K562 (cell line): ENCODE measurements around the gene IDUA. TPM values are rescaled to one million over a fixed set of nuclear protein-coding genes. Genes with fewer than 3 reads are reported as not detected.

Source experiments
- ATAC-seq: fragments of 200-7000 bp; cut with Tn5 transposase; 3 replicates; pipeline ENCODE4 v1.9.1; 2020; ENCODE audit warnings: moderate library complexity
- BruUV-seq: library from RNA; stranded (reverse); fragments of 400-500 nt; replicated peaks from 2 replicates; lab custom pipeline; 2021; lab: Mats Ljungman, UMichigan
- CTCF ChIA-PET: fragments of 300-600 bp; formaldehyde crosslinking; extraction: SDS; loops from one replicate; lab custom pipeline; 2021; ENCODE audit warnings: low intra/inter-chr PET ratio; lab: Yijun Ruan, JAX
- POLR2A ChIA-PET: fragments of 300-600, 350-650 bp; sonication (Branson Sonifier 250); formaldehyde crosslinking; extraction: SDS; loops from one replicate; lab custom pipeline; 2021; ENCODE audit warnings: antibody characterized with exemption, inconsistent platforms; lab: Yijun Ruan, JAX
- DNase-seq, 4 experiments: peaks; one replicate each; pipeline versions ENCODE4 v3.0.0 to v3.0.0-alpha.2; 2011 to 2018; ENCODE audit warnings: low spot score in 3 of 4, mixed read lengths in 3 of 4; ENCODE audit errors: extremely low read depth in 1 of 4
- FAIRE-seq: peaks from 2 replicates; lab custom pipeline; 2011; peaks lifted over from hg19 to GRCh38; lab: Jason Lieb, UNC
- H2AFZ ChIP-seq: 2 replicates; pipeline ENCODE4 v1.6.0; 2011; ENCODE audit warnings: low read depth, low read length, control low read depth, inconsistent platforms
- H3K27ac ChIP-seq: fragments of 200-600 bp; 3 replicates; pipeline ENCODE4 v1.8.0; 2011; ENCODE audit warnings: low read depth, mild to moderate bottlenecking, control low read depth, inconsistent platforms, low read length, moderate library complexity, mixed read lengths; ENCODE audit errors: extremely low read depth
- H3K27me3 ChIP-seq, 2 experiments: fragments of 300-600 bp in 1 of 2; 2 replicates in 1 of 2; 3 replicates in 1 of 2; pipeline versions ENCODE4 v1.6.0 to v1.8.0; 2011; ENCODE audit warnings: inconsistent platforms in 2 of 2, low read length in 2 of 2, mild to moderate bottlenecking in 1 of 2, mixed read lengths in 1 of 2, moderate library complexity in 1 of 2; ENCODE audit not compliant: control insufficient read depth in 2 of 2, insufficient read depth in 2 of 2
- H3K36me3 ChIP-seq: fragments of 300-600 bp; 3 replicates; pipeline ENCODE4 v1.8.0; 2011; ENCODE audit warnings: mild to moderate bottlenecking, low read length, inconsistent platforms; ENCODE audit not compliant: control insufficient read depth, insufficient read depth
- H3K4me1 ChIP-seq, 2 experiments: fragments of 200-600 bp in 1 of 2; replicated peaks in 1 of 2; 2 replicates in 1 of 2; 3 replicates in 1 of 2; pipeline versions ENCODE4 v1.5.1 to v1.8.0; 2011; ENCODE audit warnings: inconsistent platforms in 2 of 2, low read length in 2 of 2, mild to moderate bottlenecking in 1 of 2, mixed read lengths in 1 of 2, moderate library complexity in 1 of 2; ENCODE audit not compliant: control insufficient read depth in 2 of 2, insufficient read depth in 2 of 2
- H3K4me2 ChIP-seq: 2 replicates; pipeline ENCODE4 v1.6.1; 2011; ENCODE audit warnings: low read length, control low read depth, inconsistent platforms, mixed read lengths; ENCODE audit not compliant: insufficient read depth
- H3K4me3 ChIP-seq: fragments of 200-600 bp; sonication (generic), shearing (Covaris generic); 2 replicates; pipeline ENCODE4 v1.5.1; 2016; ENCODE audit warnings: control low read depth, inconsistent platforms
- H3K79me2 ChIP-seq: fragments of 200-600 bp; 3 replicates; pipeline ENCODE4 v1.8.0; 2011; ENCODE audit warnings: low read length, inconsistent platforms; ENCODE audit not compliant: control insufficient read depth, insufficient read depth
- H3K9ac ChIP-seq, 2 experiments: 2 replicates each; pipeline versions ENCODE4 v1.6.0 to v1.6.1; 2011; ENCODE audit warnings: low read depth in 2 of 2, low read length in 2 of 2, control low read depth in 1 of 2, inconsistent platforms in 1 of 2, mild to moderate bottlenecking in 1 of 2, mixed read lengths in 1 of 2; ENCODE audit not compliant: insufficient read depth in 1 of 2
- H3K9me1 ChIP-seq: one replicate; pipeline ENCODE4 v1.6.0; 2011; ENCODE audit warnings: inconsistent platforms, mild to moderate bottlenecking, low read length, moderate library complexity; ENCODE audit not compliant: control insufficient read depth, insufficient read depth
- H3K9me3 ChIP-seq: replicated peaks from 2 replicates; pipeline ENCODE4 v1.5.1; 2011; ENCODE audit warnings: low read depth, low read length, inconsistent platforms; ENCODE audit not compliant: control insufficient read depth, insufficient read depth
- H4K20me1 ChIP-seq: replicated peaks from 2 replicates; pipeline ENCODE4 v1.6.1; 2011; ENCODE audit warnings: low read length, inconsistent platforms, mixed read lengths; ENCODE audit not compliant: control insufficient read depth, insufficient read depth
- ATF3 ChIP-seq, 2 experiments: fragments of 450-650 bp in 1 of 2; sonication (generic) in 1 of 2; formaldehyde crosslinking in 1 of 2; IDR thresholded peaks in 1 of 2; conservative IDR thresholded peaks in 1 of 2; 2 replicates each; pipeline versions ENCODE4 v1.6.1 to v1.8.1; 2016 to 2023; ENCODE audit warnings: mild to moderate bottlenecking in 2 of 2, moderate library complexity in 2 of 2, inconsistent platforms in 1 of 2, missing genetic modification reagents in 1 of 2
- BRF1 ChIP-seq: IDR thresholded peaks from 3 replicates; pipeline ENCODE4 v1.6.1; 2011; ENCODE audit warnings: borderline replicate concordance, mild to moderate bottlenecking; ENCODE audit not compliant: insufficient read length; ENCODE audit errors: extremely low read depth
- CAMTA2 ChIP-seq: fragments of 250-450 bp; sonication (Bioruptor Pico); conservative IDR thresholded peaks from 2 replicates; pipeline ENCODE4 v1.5.1; 2022
- HDAC6 ChIP-seq: IDR thresholded peaks from 2 replicates; pipeline ENCODE4 v1.6.1; 2012; ENCODE audit warnings: low read depth, mild to moderate bottlenecking, control low read depth, inconsistent platforms, low read length, moderate library complexity
- KAT8 ChIP-seq: fragments of 450-650 bp; IDR thresholded peaks from 2 replicates; pipeline ENCODE4 v1.6.1; 2016; ENCODE audit warnings: low read depth, mild to moderate bottlenecking
- TFE3 ChIP-seq: fragments of 450-650 bp; formaldehyde crosslinking; IDR thresholded peaks from 2 replicates; pipeline ENCODE4 v1.4.0; 2020; ENCODE audit warnings: mild to moderate bottlenecking, mixed read lengths
- YBX1 ChIP-seq: fragments of 450-650 bp; IDR thresholded peaks from 2 replicates; pipeline ENCODE4 v1.7.1; 2016; ENCODE audit warnings: mild to moderate bottlenecking
- YY1 ChIP-seq, 3 experiments: IDR thresholded peaks; 2 replicates each; pipeline ENCODE4 v1.6.1; 2011; ENCODE audit warnings: low read length in 2 of 3, mild to moderate bottlenecking in 2 of 3, moderate library complexity in 2 of 3, borderline replicate concordance in 1 of 3, control low read depth in 1 of 3, low read depth in 1 of 3; ENCODE audit not compliant: insufficient read depth in 3 of 3, insufficient replicate concordance in 2 of 3, control insufficient read depth in 1 of 3, insufficient read length in 1 of 3; ENCODE audit errors: extremely low read depth in 1 of 3
- ZFP30 ChIP-seq: fragments of 250-450 bp; sonication (Bioruptor Pico); IDR thresholded peaks from 2 replicates; pipeline ENCODE4 v1.8.0; 2022; ENCODE audit warnings: moderate library complexity, mild to moderate bottlenecking, inconsistent platforms, borderline replicate concordance
- ZNF239 ChIP-seq: fragments of 250-450 bp; sonication (Bioruptor Pico); IDR thresholded peaks from 2 replicates; pipeline ENCODE4 v1.4.0; 2020; ENCODE audit warnings: mild to moderate bottlenecking
- ZNF277 ChIP-seq: fragments of 250-450 bp; sonication (Bioruptor Pico); IDR thresholded peaks from 2 replicates; pipeline ENCODE4 v1.8.0; 2022; ENCODE audit warnings: inconsistent platforms, mild to moderate bottlenecking, moderate library complexity, borderline replicate concordance
- ZNF668 ChIP-seq: fragments of 250-450 bp; sonication (Bioruptor Pico); IDR thresholded peaks from 2 replicates; pipeline ENCODE4 v1.8.0; 2022; ENCODE audit warnings: mild to moderate bottlenecking, inconsistent platforms
- ZNF740 ChIP-seq, 3 experiments: fragments of 200-800 bp in 1 of 3; sonication (Bioruptor generic) in 1 of 3; sonication (generic) in 1 of 3; formaldehyde crosslinking in 1 of 3; IDR thresholded peaks; 2 replicates each; pipeline versions ENCODE4 v1.6.1 to v1.8.0; 2016 to 2022; ENCODE audit warnings: mild to moderate bottlenecking in 2 of 3, missing compliant biosample characterization in 2 of 3, missing genetic modification characterization in 2 of 3, missing genetic modification reagents in 1 of 3
- ZNF75A ChIP-seq: fragments of 450-650 bp; formaldehyde crosslinking; IDR thresholded peaks from 2 replicates; pipeline ENCODE4 v1.4.0; 2020; ENCODE audit warnings: mild to moderate bottlenecking
- WGBS: fragments of 100-300 bp; shearing (Covaris generic); methylation state at CpG from one replicate; pipeline ENCODE4 v1.1.6; 2016; ENCODE audit warnings: low coverage, mixed read lengths; ENCODE audit not compliant: insufficient coverage; ENCODE audit errors: missing lambda C conversion rate; 5-methylcytosine and 5-hydroxymethylcytosine counted together
- in situ Hi-C: fragments of 300-500 bp; cut with MboI; formaldehyde crosslinking; loops from 4 replicates; pipeline ENCODE4 v1.15.0; 2018; ENCODE audit warnings: inconsistent platforms, mixed read lengths
- intact Hi-C: fragments of 100-400 bp; cut with micrococcal nuclease; formaldehyde crosslinking; loops from 2 replicates; pipeline ENCODE4 v1.14.2; 2022
- polyA plus RNA-seq, 8 experiments: library from polyadenylated mRNA; depleted of rRNA in 4 of 8; stranded (reverse) in 5 of 8; unstranded in 3 of 8; fragments of >200 nt; fragmentation: Nextera tagmentation in 2 of 8; fragmentation: Illumina TruSeq in 1 of 8; extraction: Ambion mirVana in 2 of 8; extraction: Trizol in 1 of 8; gene quantifications; 2 replicates each; pipeline versions ENCODE4 v1.2.1 to v1.2.3, GENCODE V29; 2011 to 2014; ENCODE audit warnings: inconsistent platforms in 1 of 8, missing spikeins in 1 of 8
- total RNA-seq, 7 experiments: library from RNA; depleted of rRNA in 6 of 7; stranded (reverse); fragments of >200 nt in 6 of 7; fragmentation: Illumina TruSeq in 2 of 7; extraction: Trizol in 2 of 7; gene quantifications; 2 replicates each; pipeline versions ENCODE4 v1.2.1 to v1.2.3, GENCODE V29; 2011 to 2021; ENCODE audit warnings: low replicate concordance in 1 of 7

IDUA gene
- total and polyA plus RNA-seq, 9 of the 15 experiments (the other 6 are each of a cell fraction or from before 2014, with no cell fraction given), result 0.04 to 16.1 (median 1.2) TPM

- DNase-seq (no peak), FAIRE-seq (no peak), ATAC-seq (peak; percentile 20)
- no peak overlapping the region for H3K4me2 ChIP-seq
- no peak overlapping the region for H2AFZ ChIP-seq
- H3K27me3 ChIP-seq, result no peaks in the 10 kb centered on the region
- no peaks in the 10 kb centered on the region for H4K20me1 ChIP-seq
- H3K4me1 ChIP-seq, result peaks cover 0 to 46% of the 10 kb centered on the region in 2 experiments; a peak in 2 of 5 replicates
- intact Hi-C loops (no loop called here), in situ Hi-C loops (no loop called here)
- 0 out of 4 replicates have a peak overlapping the region, but pooled peaks of 1 of the 2 experiments have one; percentile 17 for H3K9ac ChIP-seq
- H3K9me1 ChIP-seq, result no peaks in the 10 kb centered on the region
- POLR2A ChIA-PET, result interaction anchor here (0.6 to 1.1 kb wide), 2 partner anchors 12 to 15 kb away, joined by 3 to 4 read pairs; no protein-coding TSS in a partner anchor
- H3K36me3 ChIP-seq, result peaks cover 15% of the 10 kb centered on the region; the same call in 1 of the 3 replicates
- H3K27ac ChIP-seq, result no peak overlapping the region
- WGBS, result 67% methylated on average over 17 of the region's 17 CpGs
- CTCF ChIA-PET, result no interaction called here
- no peaks in the 10 kb centered on the region for H3K9me3 ChIP-seq
- H3K4me3 ChIP-seq, result no peak overlapping the region
- no peaks in the 10 kb centered on the region for H3K79me2 ChIP-seq
- no TSS peak for BruUV-seq
- no peak for TF ChIP-seq CAMTA2 (CRISPR knock-in tag)
- TF ChIP-seq ZNF277 (CRISPR knock-in tag), result no peak
- no peak for TF ChIP-seq YBX1
- no peak for TF ChIP-seq TFE3 (CRISPR knock-in tag)
- TF ChIP-seq ZFP30 (CRISPR knock-in tag), result no peak
- TF ChIP-seq ZNF740 (CRISPR knock-in tag; IDR thresholded peaks at IDR 0.05), result no peak
- TF ChIP-seq ZNF740 (tag; IDR thresholded peaks at IDR 0.05), result no peak
- TF ChIP-seq HDAC6, result no peak
- no peak for TF ChIP-seq ATF3 (IDR thresholded peaks at IDR 0.05)
- no peak for TF ChIP-seq ATF3 (CRISPR knock-in tag; conservative IDR thresholded peaks at IDR 0.05)
- TF ChIP-seq KAT8, result no peak
- no peak for TF ChIP-seq BRF1
- TF ChIP-seq ZNF239, result no peak
- no peak for TF ChIP-seq ZNF668 (CRISPR knock-in tag)
- no peak for TF ChIP-seq ZNF75A
- no peak for TF ChIP-seq YY1 (IDR thresholded peaks at IDR 0.05; ENCODE audit: borderline replicate concordance in 1 of 3, control insufficient read depth in 1 of 3, extremely low read depth in 1 of 3, insufficient read depth in 3 of 3, insufficient read length in 1 of 3, insufficient replicate concordance in 2 of 3, low read depth in 1 of 3, low read length in 2 of 3)
Observed at GRCh38 chr4:958696-959337, 28.0 kb upstream of the IDUA start.
